Activated CD8-positive, alpha-beta memory T cell treated with anti-CD3 and anti-CD28 coated beads for 4 hours (primary cell): ENCODE data around the gene CCZ1B.
"Not testable (repeated sequence)": the region's sequence is repeated elsewhere in the genome, so short reads cannot be mapped to it uniquely, and the experiment has no call there.

Experiments used
- DNase-seq, 2 donors: peaks; one replicate each; pipeline ENCODE4 v3.0.0-alpha.2; 2020; ENCODE audit warnings: low read depth in 2 of 2

CCZ1B gene

GRCh38 chr7:6831018-6831725, 5.1 kb upstream of the CCZ1B start:
- no peak for DNase-seq

- not testable (repeated sequence) for DNase-seq
These were observed 4.0 kb upstream of the CCZ1B start for GRCh38 chr7:6830026-6830425.

GRCh38 chr7:6829616-6830015, 3.5 kb upstream of the CCZ1B start:
- DNase-seq = not testable (repeated sequence)

- not testable (repeated sequence) for DNase-seq
These were observed 1.1 kb upstream of the CCZ1B start for GRCh38 chr7:6827180-6827579.

GRCh38 chr7:6825236-6826125, 594 bp downstream of the CCZ1B start:
- DNase-seq = not testable (repeated sequence)

- not testable (repeated sequence) for DNase-seq
These were observed 4.5 kb downstream of the CCZ1B start for GRCh38 chr7:6821622-6822021.

GRCh38 chr7:6815470-6815869, 10.6 kb downstream of the CCZ1B start:
- not testable (repeated sequence) for DNase-seq

GRCh38 chr7:6813011-6813410, 13.1 kb downstream of the CCZ1B start:
- DNase-seq = not testable (repeated sequence)

GRCh38 chr7:6807959-6808358, 18.1 kb downstream of the CCZ1B start:
- not testable (repeated sequence) for DNase-seq

- not testable (repeated sequence) for DNase-seq
These were observed 18.6 kb downstream of the CCZ1B start for GRCh38 chr7:6807393-6807918.

- not testable (repeated sequence) for DNase-seq
These were observed 25.7 kb downstream of the CCZ1B start for GRCh38 chr7:6800331-6800730.

GRCh38 chr7:6799887-6800286, 26.2 kb downstream of the CCZ1B start:
- DNase-seq = not testable (repeated sequence)

GRCh38 chr7:6798047-6798446, 28.0 kb downstream of the CCZ1B start:
- not testable (repeated sequence) for DNase-seq

GRCh38 chr7:6797218-6797617, 28.9 kb downstream of the CCZ1B start:
- not testable (repeated sequence) for DNase-seq

- not testable (repeated sequence) for DNase-seq
These were observed 31.8 kb downstream of the CCZ1B start for GRCh38 chr7:6794276-6794675.

GRCh38 chr7:6792113-6792872, 33.8 kb downstream of the CCZ1B start:
- not testable (repeated sequence) for DNase-seq

- not testable (repeated sequence) for DNase-seq
These were observed 36.7 kb downstream of the CCZ1B start for GRCh38 chr7:6789353-6789752.

- DNase-seq = not testable (repeated sequence)
These were observed 44.5 kb downstream of the CCZ1B start for GRCh38 chr7:6781581-6781980.

GRCh38 chr7:6761186-6761585, 64.9 kb downstream of the CCZ1B start:
- not testable (repeated sequence) for DNase-seq

- DNase-seq = not testable (repeated sequence)
These were observed 72.1 kb downstream of the CCZ1B start, which contains the start of gene RSPH10B2 for GRCh38 chr7:6753964-6754363. Gene RSPH10B2 (plus strand): TSS chr7:6754103. CDS start chr7:6757678, 3,575 bp downstream.

GRCh38 chr7:6750173-6750572, 75.9 kb downstream of the CCZ1B start:
- DNase-seq = not testable (repeated sequence)
